MM.1S (cell line): ENCODE data around the gene JAK3.

Experiments
- DNase-seq: peaks from one replicate; pipeline ENCODE4 v3.0.0-alpha.2; 2015
- H2AFZ ChIP-seq: fragments of 300-600 bp; sonication (generic); 2 replicates; pipeline ENCODE4 v1.6.0; 2016; ENCODE audit warnings: antibody characterized with exemption, low read length
- H3F3A ChIP-seq: fragments of 300-600 bp; sonication (generic); 2 replicates; pipeline ENCODE4 v1.6.1; 2016; ENCODE audit warnings: mild to moderate bottlenecking, antibody characterized with exemption, low read length, moderate library complexity, mixed read lengths; ENCODE audit not compliant: insufficient read depth
- H3K27ac ChIP-seq: fragments of 300-600 bp; sonication (generic); 2 replicates; pipeline ENCODE4 v1.5.1; 2016; ENCODE audit warnings: mild to moderate bottlenecking, low read length
- H3K27me3 ChIP-seq: fragments of 300-600 bp; sonication (generic); replicated peaks from 2 replicates; pipeline ENCODE4 v1.6.0; 2016; ENCODE audit warnings: low read length; ENCODE audit not compliant: insufficient read depth
- H3K36me3 ChIP-seq: fragments of 300-600 bp; sonication (generic); replicated peaks from 2 replicates; pipeline ENCODE4 v1.6.1; 2016; ENCODE audit warnings: mild to moderate bottlenecking, low read length, mixed read lengths; ENCODE audit not compliant: insufficient read depth
- H3K4me1 ChIP-seq: fragments of 300-600 bp; sonication (generic); 2 replicates; pipeline ENCODE4 v1.6.1; 2016; ENCODE audit warnings: low read length, mixed read lengths
- H3K4me2 ChIP-seq: fragments of 300-600 bp; sonication (generic); 2 replicates; pipeline ENCODE4 v1.6.0; 2016; ENCODE audit warnings: low read depth, low read length
- H3K4me3 ChIP-seq: fragments of 300-600 bp; sonication (generic); 2 replicates; pipeline ENCODE4 v1.5.1; 2016; ENCODE audit warnings: low read length, mixed read lengths
- H3K79me2 ChIP-seq: fragments of 300-600 bp; sonication (generic); 2 replicates; pipeline ENCODE4 v1.6.1; 2016; ENCODE audit warnings: mixed run types, low read length, mixed read lengths
- H3K9ac ChIP-seq: fragments of 300-600 bp; sonication (generic); 2 replicates; pipeline ENCODE4 v1.6.1; 2016; ENCODE audit warnings: low read length, mixed read lengths
- H3K9me2 ChIP-seq: fragments of 300-600 bp; sonication (generic); replicated peaks from 2 replicates; pipeline ENCODE4 v1.6.1; 2016; ENCODE audit warnings: mild to moderate bottlenecking, low read length, mixed read lengths; ENCODE audit not compliant: insufficient read depth
- H3K9me3 ChIP-seq: fragments of 300-600 bp; sonication (generic); replicated peaks from 2 replicates; pipeline ENCODE4 v1.6.1; 2016; ENCODE audit warnings: mild to moderate bottlenecking, low read length, mixed read lengths; ENCODE audit not compliant: insufficient read depth
- H4K20me1 ChIP-seq: fragments of 300-600 bp; sonication (generic); 2 replicates; pipeline ENCODE4 v1.6.1; 2016; ENCODE audit warnings: mild to moderate bottlenecking, low read length, moderate library complexity, mixed read lengths; ENCODE audit not compliant: insufficient read depth
- CTCF ChIP-seq: fragments of 300-600 bp; sonication (generic); IDR thresholded peaks from 2 replicates; pipeline ENCODE4 v1.5.1; 2016; ENCODE audit warnings: antibody characterized with exemption, low read length, mixed read lengths
- EZH2 ChIP-seq: fragments of 300-600 bp; sonication (generic); optimal IDR thresholded peaks from 2 replicates; pipeline ENCODE3; 2017; ENCODE audit warnings: low read depth, mild to moderate bottlenecking, antibody characterized with exemption, low read length, mixed read lengths
- EZH2phosphoT487 ChIP-seq: fragments of 300-600 bp; sonication (generic); IDR thresholded peaks from 2 replicates; pipeline ENCODE4 v1.6.1; 2018; ENCODE audit warnings: antibody characterized with exemption, low read length

JAK3 gene

DNA sequence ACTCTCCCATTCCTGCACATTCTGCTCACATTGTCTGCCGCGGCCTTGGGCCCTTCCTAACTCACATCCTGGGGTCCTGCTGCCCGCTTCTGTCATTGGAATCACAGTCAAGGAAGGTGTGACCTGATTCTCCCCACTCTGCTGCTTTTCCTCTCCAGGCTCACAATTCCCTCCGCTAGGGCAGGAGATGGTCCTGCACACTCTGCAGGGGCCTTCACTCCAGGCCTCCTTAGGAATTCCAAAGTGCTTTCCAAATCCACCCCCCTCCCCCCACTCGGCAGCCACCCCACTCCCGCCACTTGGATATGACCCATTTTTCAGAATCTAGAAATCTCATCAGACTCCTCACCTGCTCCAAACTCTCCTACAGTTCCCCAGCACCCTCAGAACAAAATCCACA is 20.9 kb upstream of the JAK3 start:
- Histone ChIP-seq H3K79me2 (no peaks in the 10 kb centered on the region), H3K4me1 (no peaks in the 10 kb centered on the region), H3K4me2 (no peak overlapping the region), H3K4me3 (no peak overlapping the region), H2AFZ (no peak overlapping the region), H3F3A (peaks cover 21% of the 10 kb centered on the region), H3K9me3 (no peaks in the 10 kb centered on the region), H3K27me3 (peaks cover 57% of the 10 kb centered on the region), H3K27ac (no peak overlapping the region), H4K20me1 (peaks cover 7% of the 10 kb centered on the region; the same call in 1 of the 2 replicates), H3K9me2 (no peaks in the 10 kb centered on the region), H3K36me3 (no peaks in the 10 kb centered on the region), H3K9ac (no peak overlapping the region)
- TF ChIP-seq EZH2 (no peak), EZH2phosphoT487 (no peak), CTCF (no peak)
- no peak for DNase-seq

DNA sequence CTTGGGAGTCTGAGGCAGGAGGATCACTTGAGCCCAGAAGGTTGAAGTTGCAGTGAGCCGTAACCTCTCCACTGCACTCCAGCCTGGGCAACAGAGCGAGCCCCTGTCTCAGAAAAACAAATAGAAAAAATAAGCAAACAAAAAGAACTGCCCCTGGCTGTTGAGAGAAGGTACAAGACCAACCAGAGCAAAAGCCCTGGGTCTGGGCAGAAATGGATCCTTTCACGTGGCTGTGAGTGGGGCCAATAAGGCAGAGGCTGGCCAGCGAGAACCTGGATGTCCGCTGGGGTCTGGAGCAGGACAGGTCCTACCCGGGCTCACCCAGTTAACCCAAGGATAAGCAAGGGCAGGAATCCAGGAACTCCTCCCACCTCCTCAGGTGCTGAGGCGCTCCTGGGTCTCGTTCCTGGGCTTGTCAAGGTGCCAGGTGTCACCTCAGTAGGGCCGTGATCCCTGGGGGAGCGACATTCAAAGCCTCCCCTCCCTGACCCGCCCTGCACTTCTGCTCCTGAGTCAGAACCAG is 19.2 kb upstream of the JAK3 start:
- Histone ChIP-seq H2AFZ (no peak overlapping the region), H3K9me2 (no peaks in the 10 kb centered on the region), H3K36me3 (peaks cover 9% of the 10 kb centered on the region), H3K4me2 (no peak overlapping the region), H3K27me3 (peaks cover 48% of the 10 kb centered on the region), H3K27ac (no peak overlapping the region), H3K9me3 (no peaks in the 10 kb centered on the region), H3F3A (peaks cover 34% of the 10 kb centered on the region), H3K4me3 (no peak overlapping the region), H3K4me1 (no peaks in the 10 kb centered on the region), H3K9ac (no peak overlapping the region), H4K20me1 (peaks cover 19% of the 10 kb centered on the region), H3K79me2 (peaks cover 5% of the 10 kb centered on the region)
- DNase-seq = no peak
- TF ChIP-seq EZH2phosphoT487 (no peak), CTCF (no peak), EZH2 (no peak)

- Histone ChIP-seq H3K27ac (no peak overlapping the region), H4K20me1 (peaks cover 25% of the 10 kb centered on the region), H3K36me3 (peaks cover 14% of the 10 kb centered on the region), H3K4me1 (0 out of 2 replicates have a peak, but pooled peaks cover 4% of the 10 kb centered on the region), H3F3A (peaks cover 40% of the 10 kb centered on the region), H2AFZ (no peak overlapping the region), H3K9ac (no peak overlapping the region), H3K9me2 (no peaks in the 10 kb centered on the region), H3K27me3 (peaks cover 44% of the 10 kb centered on the region), H3K4me2 (no peak overlapping the region), H3K4me3 (no peak overlapping the region), H3K79me2 (peaks cover 11% of the 10 kb centered on the region), H3K9me3 (no peaks in the 10 kb centered on the region)
- TF ChIP-seq CTCF = no peak
- no peak for TF ChIP-seq EZH2
- TF ChIP-seq EZH2phosphoT487 = no peak
- DNase-seq = no peak
These were observed 18.7 kb upstream of the JAK3 start for GRCh38 chr19:17866312-17866963.
